ENCODE measurements around the gene TNIK. TPM values are rescaled to one million over a fixed set of nuclear protein-coding genes. Genes with fewer than 3 reads are reported as not detected.

The TNIK gene
- total and polyA plus RNA-seq, 2 of the 4 experiments (the other 2 are of a cell fraction), result 3.4 to 6.3 TPM

GRCh38 chr3:171132873-171133272, 327.3 kb downstream of the TNIK start:
- no TSS peak for BruUV-seq (replicated peaks)
- H3K4me1 ChIP-seq (ENCODE audit: control insufficient read depth, insufficient read depth, low read length), result peaks cover 7% of the 10 kb centered on the region
- DNase-seq (peak; percentile 85), ATAC-seq (ENCODE audit: low read depth) (peak; percentile 78)
- H3K9me3 ChIP-seq (ENCODE audit: control insufficient read depth, insufficient read depth, low read length), result no peaks in the 10 kb centered on the region
- TF ChIP-seq POLR2A (IDR thresholded peaks at IDR 0.05; ENCODE audit: low read depth, low read length), result no peak
- TF ChIP-seq RFX5 (IDR thresholded peaks at IDR 0.05; ENCODE audit: low read depth, low read length), result no peak
- TF ChIP-seq CEBPB (IDR thresholded peaks at IDR 0.05; ENCODE audit: low read depth, low read length), result peak; percentile 40; the same call in 1 of the 2 replicates
- no peak for TF ChIP-seq MAZ (IDR thresholded peaks at IDR 0.05; ENCODE audit: borderline replicate concordance, low read depth, low read length)
- 0 out of 2 replicates have a peak, but pooled peaks have one; percentile 5 for TF ChIP-seq MAFK (IDR thresholded peaks at IDR 0.05; ENCODE audit: low read depth, low read length)
- H2AK9ac ChIP-seq (replicated peaks; ENCODE audit: low read depth, low read length, poor library complexity), result no peak overlapping the region
- no peak overlapping the region for H3K18ac ChIP-seq (ENCODE audit: low read depth, low read length)
- CTCF ChIA-PET, result no interaction called here
- H3K27ac ChIP-seq (ENCODE audit: insufficient read depth, low read length), result no peak overlapping the region
- H2AK5ac ChIP-seq (ENCODE audit: low read depth, low read length), result no peak overlapping the region
- no peak overlapping the region for H2BK5ac ChIP-seq (ENCODE audit: low read depth, low read length, poor library complexity, severe bottlenecking)
- no peak overlapping the region for H2BK20ac ChIP-seq (ENCODE audit: low read depth, low read length)
- H4K91ac ChIP-seq (ENCODE audit: insufficient read depth, low read depth, low read length), result no peak overlapping the region
- H3K4me2 ChIP-seq (ENCODE audit: low read depth, low read length), result no peak overlapping the region
- no peak overlapping the region for H2AFZ ChIP-seq (replicated peaks; ENCODE audit: low read length, poor library complexity)
- intact Hi-C loops (cut with micrococcal nuclease) (no loop called here), dilution Hi-C loops (cut with HindIII; ENCODE audit: low sequenced_read_pairs, unreplicated experiment) (no loop called here), in situ Hi-C loops (cut with MboI; ENCODE audit: low sequenced_read_pairs) (no loop called here)
- no peak overlapping the region for H3K4me3 ChIP-seq (ENCODE audit: insufficient read depth, low read depth, low read length)
- no peaks in the 10 kb centered on the region for H3K79me1 ChIP-seq (ENCODE audit: low read depth in 1 of 2, low read length in 2 of 2)
- H4K20me1 ChIP-seq (ENCODE audit: insufficient read depth, low read length), result no peaks in the 10 kb centered on the region
- H2BK15ac ChIP-seq (ENCODE audit: low read depth, low read length), result no peak overlapping the region
- POLR2A ChIA-PET (ENCODE audit: unreplicated experiment), result no interaction called here
- H3K23ac ChIP-seq (ENCODE audit: low read depth, low read length), result no peak overlapping the region
- H3K4ac ChIP-seq (ENCODE audit: low read depth, low read length), result no peak overlapping the region
- H4K5ac ChIP-seq (ENCODE audit: low read depth, low read length), result no peak overlapping the region
- no peaks in the 10 kb centered on the region for H3K27me3 ChIP-seq (ENCODE audit: control insufficient read depth, insufficient read depth, low read length)
- WGBS, 2 experiments (ENCODE audit: extremely low coverage in 2 of 2, insufficient read length in 1 of 2), result no CpG with 5 or more reads among the region's 4 CpGs
- H2BK120ac ChIP-seq (ENCODE audit: low read depth, low read length), result no peak overlapping the region
- no peak overlapping the region for H3K14ac ChIP-seq (replicated peaks; ENCODE audit: low read depth, low read length)
- no peak overlapping the region for H3K56ac ChIP-seq (ENCODE audit: extremely low read depth, insufficient read depth, low read length)
- H3K9ac ChIP-seq (ENCODE audit: low read depth, low read length), result no peak overlapping the region
- H3K9me1 ChIP-seq (ENCODE audit: insufficient read depth, low read length), result 0 out of 2 replicates have a peak, but pooled peaks cover 2% of the 10 kb centered on the region
- no peak overlapping the region for H4K8ac ChIP-seq (ENCODE audit: low read depth in 2 of 2, low read length in 2 of 2)
- peaks cover 1% of the 10 kb centered on the region; the same call in 1 of the 2 replicates for H3K36me3 ChIP-seq (ENCODE audit: control insufficient read depth, insufficient read depth, low read length)

All from IMR-90 (cell line).